ENCODE results near the gene ZNF892.
"Not testable (repeated sequence)": the region's sequence is repeated elsewhere in the genome, so short reads cannot be mapped to it uniquely, and the experiment has no call there.

Gene ZNF892

DNA sequence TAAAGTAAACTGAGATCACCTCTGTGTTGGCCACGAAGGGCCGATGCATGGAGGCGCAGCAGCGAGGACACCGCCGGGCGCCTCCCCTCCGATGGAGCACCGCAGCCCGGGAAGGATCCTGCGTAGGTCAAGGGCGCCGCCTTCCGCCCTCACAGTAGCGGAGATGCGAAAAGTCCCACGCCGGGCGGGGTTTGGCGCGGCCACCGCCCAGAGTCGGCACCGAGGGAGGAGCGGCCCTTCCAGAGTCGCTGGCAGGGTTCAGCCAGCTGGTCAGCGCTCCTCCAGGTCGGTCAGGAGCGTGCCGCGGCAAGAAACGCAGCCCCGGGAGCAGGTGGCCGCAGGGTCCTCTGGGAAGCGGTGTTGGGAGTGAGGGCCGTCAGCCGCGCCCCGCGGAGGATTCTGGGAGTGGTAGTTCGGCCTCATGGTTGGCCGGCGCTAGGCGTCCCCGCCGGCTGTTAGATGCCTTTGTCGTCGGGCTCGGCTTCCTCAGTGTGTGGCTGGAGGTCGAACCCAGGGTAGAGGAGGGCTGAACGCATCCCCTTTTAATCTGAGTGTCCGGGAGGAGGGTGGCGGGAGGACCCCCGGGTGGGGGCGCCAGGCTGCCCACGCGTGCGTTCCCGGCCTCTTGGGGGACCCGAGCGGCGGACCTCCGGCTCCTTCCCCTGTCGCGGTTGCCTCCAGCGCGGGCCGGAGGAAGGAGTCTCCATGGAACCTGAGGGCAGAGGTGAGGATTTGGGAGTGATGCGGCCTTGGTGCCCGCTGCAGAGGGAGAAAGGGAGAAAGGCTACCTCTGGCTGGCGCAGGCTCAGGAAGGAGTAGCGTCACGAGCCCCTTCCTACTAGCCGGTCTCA is at the start of gene ZNF892:
ZNF892 (plus strand) TSS at position 411 of the 851 bp plus-strand sequence; CDS start at position 706, 295 bp downstream.
- DNase-seq, result peak; percentile 85

- DNase-seq, result no peak
Measured at GRCh38 chr2:95158441-95158840, 48.9 kb upstream of the ZNF892 start.

DNA sequence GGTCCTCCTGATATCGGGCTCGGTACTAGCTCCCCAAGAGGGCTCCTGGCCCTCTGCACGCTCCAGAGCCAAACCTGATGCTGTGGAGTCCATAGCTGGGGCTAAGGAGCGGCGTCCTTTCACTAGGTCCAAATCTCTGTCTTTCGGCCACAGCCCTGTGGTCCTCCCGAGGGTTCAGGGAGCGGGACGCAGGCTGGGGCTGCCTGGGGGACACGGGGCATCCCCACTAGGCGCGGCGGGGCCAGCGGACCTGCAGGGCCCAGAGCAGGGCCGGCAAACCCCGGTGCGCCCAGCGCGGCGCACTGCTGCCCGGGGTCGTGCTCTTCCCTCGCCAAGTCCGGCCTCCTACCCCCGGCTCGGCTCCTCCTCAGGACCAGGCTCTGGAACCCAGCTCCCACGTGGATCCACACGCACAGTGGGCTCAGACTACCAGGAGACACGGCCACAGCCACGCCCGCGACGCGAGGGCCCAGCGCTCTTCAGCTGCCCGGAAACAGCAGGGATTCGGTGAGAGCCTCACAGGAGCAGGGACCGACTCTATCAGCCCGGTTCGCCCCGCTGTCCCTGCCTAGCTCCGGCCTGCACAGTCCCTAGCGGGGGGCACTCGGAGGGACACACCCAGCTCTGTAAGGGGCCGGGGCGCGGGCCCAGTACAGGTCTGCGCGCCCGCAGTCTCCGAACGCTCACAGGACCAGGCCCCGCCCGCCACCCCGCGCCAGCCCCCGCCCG is 48.3 kb upstream of the ZNF892 start:
- DNase-seq, result peak; percentile 1

DNA sequence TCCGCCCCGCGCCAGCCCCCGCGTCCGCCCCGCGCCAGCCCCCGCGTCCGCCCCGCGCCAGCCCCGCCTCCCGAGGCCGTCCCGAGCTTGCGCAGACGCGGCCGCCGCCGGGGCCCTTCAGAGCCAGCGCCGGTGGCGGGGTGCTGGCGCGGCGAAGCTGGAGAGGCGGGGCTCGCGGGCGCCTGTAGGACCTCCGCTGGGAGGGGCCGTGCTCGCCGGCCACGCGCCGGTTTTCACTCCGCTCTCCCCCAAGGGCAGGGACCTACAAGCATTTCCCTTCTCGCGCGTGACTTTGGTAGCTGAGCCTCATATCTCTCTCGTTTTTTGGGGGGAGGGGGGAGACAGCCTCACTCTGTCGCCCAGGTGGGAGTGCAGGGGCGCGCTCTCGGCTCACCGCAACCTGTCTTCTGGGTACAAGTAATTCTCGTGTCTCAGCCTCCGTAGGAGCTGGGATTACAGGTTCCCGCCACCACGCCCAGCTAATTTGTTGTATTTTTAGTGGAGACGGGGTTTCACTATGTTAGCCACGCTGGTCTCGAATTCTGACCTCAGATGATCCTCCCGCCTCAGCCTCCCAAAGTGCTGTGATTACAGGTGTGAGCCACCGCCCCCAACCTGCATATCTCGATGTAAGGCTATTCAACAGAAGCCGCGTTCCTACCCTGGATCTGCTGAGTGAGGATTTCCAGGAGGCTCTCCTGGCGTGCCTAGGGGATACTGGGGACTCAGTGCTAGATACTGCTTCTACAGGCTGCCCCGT is 47.5 kb upstream of the ZNF892 start, which contains the start of gene ZNF514:
ZNF514 (minus strand) TSS at position 159 of the 760 bp plus-strand sequence. CDS start 6,595 bp downstream, outside the sequence.
- peak; percentile 5 for DNase-seq

GRCh38 chr2:95165030-95165370 is 42.3 kb upstream of the ZNF892 start:
- no peak for DNase-seq

DNA sequence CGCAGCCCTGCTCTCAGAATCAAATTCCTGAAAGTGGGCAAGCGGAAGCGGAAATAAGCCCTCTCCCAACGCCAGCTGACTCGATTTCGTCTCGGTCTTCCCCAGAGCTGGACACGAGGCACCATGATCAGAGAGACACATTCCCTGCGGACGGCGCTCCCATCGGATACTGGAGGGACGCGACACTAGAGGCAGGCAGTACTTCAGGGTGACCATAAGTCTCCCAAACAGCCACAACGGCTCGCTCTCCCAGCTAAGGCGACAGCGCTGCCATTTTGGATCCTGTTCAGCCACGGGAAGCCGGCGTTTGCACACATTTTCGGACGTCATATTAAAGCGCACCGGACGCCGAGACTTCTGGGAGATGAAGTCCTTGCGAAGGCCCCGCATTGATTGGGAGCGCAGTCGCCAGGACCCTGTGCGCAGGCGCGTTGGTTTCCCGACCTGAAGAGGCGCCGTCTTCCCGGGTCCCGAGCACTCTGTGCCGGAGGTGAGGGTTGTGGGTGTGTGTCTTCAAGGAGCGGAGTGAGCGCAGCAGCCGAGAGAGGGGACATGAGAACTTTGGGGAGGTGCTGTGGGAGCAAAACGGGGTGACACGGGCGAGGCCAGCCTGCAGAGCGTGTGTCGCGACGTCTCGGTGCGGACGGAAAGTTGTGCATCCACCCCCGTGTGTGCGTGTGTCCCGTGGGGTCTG is 41.8 kb upstream of the ZNF892 start, which contains the start of gene ZNF2:
ZNF2 (plus strand) TSS at position 439 of the 694 bp plus-strand sequence. CDS start 10,418 bp downstream, outside the sequence.
- DNase-seq, result peak; percentile 95

DNA sequence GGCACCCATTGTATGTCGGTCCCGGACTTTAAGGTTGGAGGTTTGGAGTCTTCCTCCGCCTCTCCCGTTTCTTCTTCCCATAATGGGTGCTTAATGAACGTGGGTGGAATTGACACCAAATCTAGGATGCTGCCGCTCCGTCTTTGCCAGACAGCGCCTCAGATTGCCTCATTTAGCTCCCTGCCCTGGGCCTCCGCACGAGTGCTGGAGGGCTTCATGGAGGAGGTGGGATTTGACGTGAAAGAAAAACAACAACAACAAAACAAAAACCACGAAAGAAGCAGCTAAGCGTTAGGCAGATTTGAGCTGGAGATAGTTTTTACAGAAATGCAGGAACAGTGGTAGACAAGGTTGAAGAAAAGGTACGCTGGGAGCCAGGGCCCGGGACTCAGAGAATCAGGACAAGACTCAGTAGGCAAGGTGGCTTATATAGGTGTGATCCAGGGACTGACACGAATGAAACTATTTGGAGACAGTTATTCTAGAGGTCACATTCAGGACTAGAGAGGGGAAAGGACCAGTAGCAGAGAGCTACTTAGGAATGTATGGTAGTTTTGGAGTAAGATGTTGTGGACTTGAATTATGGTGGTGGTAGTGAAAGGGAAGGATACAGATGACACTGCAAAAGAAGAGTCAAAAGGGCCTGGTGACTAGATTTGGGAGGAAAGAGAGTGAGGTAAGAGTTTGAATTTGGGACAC is 41.1 kb upstream of the ZNF892 start:
- DNase-seq, result no peak

- DNase-seq, result no peak
Measured at GRCh38 chr2:95171902-95172301, 35.4 kb upstream of the ZNF892 start.

DNA sequence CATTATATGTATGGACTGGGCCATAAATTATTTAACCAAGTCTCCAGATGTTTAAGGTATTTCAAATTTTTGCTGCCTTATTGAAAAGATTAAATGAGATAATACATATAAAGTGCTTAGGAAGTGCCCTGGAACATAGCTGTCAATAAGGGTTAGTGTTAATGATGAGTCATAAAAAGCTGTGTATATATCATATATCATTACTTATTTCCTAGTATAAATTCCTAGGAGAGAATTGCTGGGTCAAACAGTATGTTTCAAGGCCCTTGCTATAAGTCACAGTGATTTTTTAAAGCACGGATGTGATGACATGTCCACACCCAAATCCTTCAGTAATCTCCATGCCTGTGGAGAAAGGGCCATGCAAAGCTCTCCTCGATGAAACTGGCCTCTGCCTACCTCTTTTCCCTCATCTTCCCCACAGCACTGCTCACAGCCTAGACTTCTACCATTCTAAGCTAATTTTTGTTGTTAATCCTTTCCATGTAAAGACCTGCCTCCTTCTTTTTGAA is 33.2 kb upstream of the ZNF892 start:
- no peak for DNase-seq

- no peak for DNase-seq
Measured at GRCh38 chr2:95179451-95179850, 27.9 kb upstream of the ZNF892 start.

DNA sequence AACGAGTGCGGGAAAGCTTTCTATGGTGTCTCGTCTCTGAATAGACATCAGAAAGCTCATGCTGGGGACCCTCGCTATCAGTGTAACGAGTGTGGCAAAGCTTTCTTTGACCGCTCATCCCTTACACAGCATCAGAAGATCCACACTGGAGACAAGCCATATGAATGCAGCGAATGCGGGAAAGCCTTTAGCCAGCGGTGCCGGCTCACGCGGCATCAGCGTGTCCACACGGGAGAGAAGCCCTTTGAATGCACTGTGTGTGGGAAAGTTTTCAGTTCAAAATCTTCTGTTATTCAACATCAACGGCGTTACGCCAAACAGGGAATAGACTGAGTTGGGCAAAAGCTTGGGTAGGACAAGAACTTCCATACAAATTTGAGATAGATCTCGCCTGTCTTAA is 25.5 kb upstream of the ZNF892 start:
- DNase-seq, result no peak

DNA sequence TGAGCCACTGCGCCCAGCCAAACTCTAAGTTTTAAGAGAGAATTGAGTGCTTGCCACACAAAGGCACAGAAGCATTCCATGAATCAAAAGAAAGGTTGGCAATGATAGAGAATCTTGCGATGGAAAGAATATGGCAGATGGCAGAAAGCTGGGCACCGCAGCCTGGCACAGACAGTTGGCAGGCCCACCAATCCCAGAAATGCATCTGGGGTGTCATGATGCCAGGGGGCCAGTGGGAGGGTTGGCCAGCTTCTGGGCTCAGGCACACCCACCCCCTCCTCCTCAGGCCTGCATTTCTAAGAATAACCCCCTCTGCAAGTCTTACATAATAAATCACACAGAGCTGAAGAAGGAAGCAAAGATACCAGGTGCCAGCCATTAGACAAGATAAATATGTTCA is 22.1 kb upstream of the ZNF892 start:
- DNase-seq, result no peak

GRCh38 chr2:95185973-95186372 is 21.3 kb upstream of the ZNF892 start:
- DNase-seq, result no peak

DNA sequence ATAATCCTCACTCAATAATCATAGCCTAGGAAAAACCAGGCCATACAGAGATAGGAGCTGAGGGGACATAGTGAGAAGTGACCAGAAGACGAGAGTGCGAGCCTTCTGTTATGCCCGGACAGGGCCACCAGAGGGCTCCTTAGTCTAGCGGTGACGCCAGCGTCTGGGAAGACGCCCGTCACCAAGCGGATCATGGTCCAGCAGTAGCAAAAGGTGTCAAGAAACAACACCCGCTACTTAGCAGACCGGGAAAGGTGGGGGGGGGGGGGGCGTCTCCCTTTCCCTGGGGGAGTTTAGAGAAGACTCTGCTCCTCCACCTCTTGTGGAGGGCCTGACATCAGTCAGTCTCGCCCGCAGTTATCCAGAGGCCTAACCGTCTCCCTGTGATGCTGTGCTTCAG is 14.4 kb upstream of the ZNF892 start:
- DNase-seq, result not testable (repeated sequence)

DNA sequence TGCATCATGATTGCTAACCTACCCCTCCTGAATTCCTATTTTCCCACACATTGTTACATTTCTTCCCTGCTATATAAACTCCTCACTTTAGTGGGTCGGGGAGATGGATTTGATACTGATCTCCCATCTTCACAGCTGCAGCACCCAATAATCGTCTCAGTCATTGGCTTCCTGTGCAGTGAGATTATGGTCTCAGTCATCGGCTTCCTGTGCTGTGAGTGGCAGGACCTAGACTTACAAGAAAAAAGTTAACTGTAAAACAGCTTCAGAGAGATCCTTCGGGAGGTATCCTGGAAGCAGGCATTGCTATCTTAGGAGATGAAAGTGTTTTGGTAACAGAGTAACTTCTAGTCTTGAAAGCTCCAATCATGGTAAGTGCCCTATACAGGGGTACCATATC is 3.4 kb upstream of the ZNF892 start:
- DNase-seq, result no peak

- DNase-seq, result no peak
Measured at GRCh38 chr2:95204396-95204795, 2.9 kb upstream of the ZNF892 start.

GRCh38 chr2:95206096-95206495 is 1.2 kb upstream of the ZNF892 start:
- no peak for DNase-seq

- DNase-seq, result no peak
Measured at GRCh38 chr2:95208106-95208505, 785 bp downstream of the ZNF892 start.

GRCh38 chr2:95215018-95215612 is 7.8 kb downstream of the ZNF892 start:
- no peak for DNase-seq

GRCh38 chr2:95220449-95220848 is 13.1 kb downstream of the ZNF892 start:
- no peak for DNase-seq

DNA sequence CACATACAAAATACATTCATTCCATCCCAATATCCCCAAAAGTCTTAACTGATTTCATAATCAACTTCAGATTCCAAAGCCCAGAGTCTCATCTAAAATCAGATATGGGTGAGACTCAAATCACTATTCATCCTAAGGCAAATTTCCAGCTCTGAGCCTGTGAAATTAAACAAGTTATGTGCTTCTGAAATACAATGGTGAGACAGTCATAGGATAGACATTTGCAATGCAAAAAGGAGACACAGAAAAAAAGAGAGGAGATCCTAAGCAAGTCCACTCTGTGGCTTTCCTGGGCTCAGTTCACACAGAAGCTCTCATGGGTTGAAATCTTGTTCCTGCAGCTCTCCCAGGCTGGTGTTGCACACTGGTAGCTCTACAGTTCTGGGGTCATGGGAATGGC is 18.3 kb downstream of the ZNF892 start:
- DNase-seq, result no peak
